ENCODE results near the gene ADCY3. TPM values are rescaled to one million over a fixed set of nuclear protein-coding genes. Genes with fewer than 3 reads are reported as not detected.
A peak's percentile ranks its signal among the peaks of the same experiment; 100 is the strongest.

The ADCY3 gene
- total RNA-seq, 4 donors from 2014 or later, result 14.8 to 48.3 (median 34.3) TPM

- H3K27me3 ChIP-seq, result no peaks in the 10 kb centered on the region
- 86 to 90% methylated on average over 3 of the region's 3 CpGs for WGBS, 2 donors
- H3K4me1 ChIP-seq, result peaks cover 0 to 38% (median 7%) of the 10 kb centered on the region in 3 donors
- DNase-seq, result no peak
- no peaks in the 10 kb centered on the region for H3K9me3 ChIP-seq
- intact Hi-C loops (cut with DNase I), result no loop called here
- no peaks in the 10 kb centered on the region for H3K36me3 ChIP-seq
- peak overlapping the region in 3 of 4 donors; percentile 56 to 72 (median 61) for H3K27ac ChIP-seq
- TF ChIP-seq CTCF (IDR thresholded peaks at IDR 0.05) (no peak), POLR2A (IDR thresholded peaks at IDR 0.05) (no peak)
- H3K4me3 ChIP-seq, result no peak overlapping the region
These were observed 66.0 kb downstream of the ADCY3 start for GRCh38 chr2:24853996-24854395.

GRCh38 chr2:24853046-24853445, 67.0 kb downstream of the ADCY3 start:
- no peak overlapping the region for H3K27ac ChIP-seq
- intact Hi-C loops (cut with DNase I), result no loop called here
- H3K9me3 ChIP-seq, result no peaks in the 10 kb centered on the region
- no peak overlapping the region for H3K4me3 ChIP-seq
- H3K27me3 ChIP-seq, result no peaks in the 10 kb centered on the region
- TF ChIP-seq CTCF (IDR thresholded peaks at IDR 0.05) (no peak), POLR2A (IDR thresholded peaks at IDR 0.05) (no peak)
- peaks cover 0 to 38% (median 7%) of the 10 kb centered on the region in 3 donors for H3K4me1 ChIP-seq
- H3K36me3 ChIP-seq, result no peaks in the 10 kb centered on the region
- DNase-seq, result no peak
- 93 to 96% methylated on average over 9 of the region's 9 CpGs for WGBS, 2 donors

GRCh38 chr2:24852431-24853020, 67.5 kb downstream of the ADCY3 start:
- 82 to 100% methylated on average over 3 to 4 of the region's 23 CpGs for WGBS, 2 donors
- TF ChIP-seq POLR2A (IDR thresholded peaks at IDR 0.05) (no peak), CTCF (IDR thresholded peaks at IDR 0.05) (no peak)
- H3K9me3 ChIP-seq, result no peaks in the 10 kb centered on the region
- peaks cover 0 to 38% (median 7%) of the 10 kb centered on the region in 3 donors for H3K4me1 ChIP-seq
- no peaks in the 10 kb centered on the region for H3K36me3 ChIP-seq
- no peak overlapping the region for H3K4me3 ChIP-seq
- no peak for DNase-seq
- H3K27ac ChIP-seq, result peak overlapping the region in 2 of 4 donors; percentile 3 to 39
- H3K27me3 ChIP-seq, result no peaks in the 10 kb centered on the region
- intact Hi-C loops (cut with DNase I), result no loop called here

- Histone ChIP-seq H3K4me1 (peaks cover 0 to 37% (median 7%) of the 10 kb centered on the region in 3 donors), H3K9me3 (no peaks in the 10 kb centered on the region), H3K27me3 (no peaks in the 10 kb centered on the region), H3K4me3 (no peak overlapping the region), H3K36me3 (no peaks in the 10 kb centered on the region), H3K27ac (peak overlapping the region in 2 of 4 donors; percentile 3 to 39)
- TF ChIP-seq CTCF (IDR thresholded peaks at IDR 0.05) (no peak), POLR2A (IDR thresholded peaks at IDR 0.05) (no peak)
- WGBS, 2 donors, result 97 to 100% methylated on average over 1 to 6 of the region's 13 CpGs
- DNase-seq, result no peak
- intact Hi-C loops (cut with DNase I), result no loop called here
These were observed 68.0 kb downstream of the ADCY3 start for GRCh38 chr2:24852026-24852425.

- Histone ChIP-seq H3K27ac (no peak overlapping the region), H3K9me3 (no peaks in the 10 kb centered on the region), H3K4me3 (no peak overlapping the region), H3K36me3 (no peaks in the 10 kb centered on the region), H3K4me1 (peaks cover 0 to 26% (median 0%) of the 10 kb centered on the region in 3 donors), H3K27me3 (no peaks in the 10 kb centered on the region)
- TF ChIP-seq POLR2A (IDR thresholded peaks at IDR 0.05) (no peak), CTCF (IDR thresholded peaks at IDR 0.05) (no peak)
- intact Hi-C loops (cut with DNase I), result no loop called here
- WGBS, 2 donors, result 71% methylated on average over 7 of the region's 7 CpGs
- DNase-seq, result no peak
These were observed 69.1 kb downstream of the ADCY3 start for GRCh38 chr2:24850944-24851343.

Measured in esophagus squamous epithelium (tissue), 5 donors.